DND-41 (cell line): ENCODE data around the gene ABCA8.

Source experiments
- ATAC-seq: fragments of 200-7000 bp; cut with Tn5 transposase; 3 replicates; pipeline ENCODE4 v1.9.1; 2021; ENCODE audit warnings: low read depth; ENCODE audit not compliant: insufficient read depth
- DNase-seq: peaks from one replicate; pipeline ENCODE4 v3.0.0-alpha.2; 2020
- H2AFZ ChIP-seq: 2 replicates; pipeline ENCODE4 v1.6.0; 2012; ENCODE audit warnings: low read depth, low read length
- H3K27ac ChIP-seq: 2 replicates; pipeline ENCODE4 v1.5.1; 2012; ENCODE audit warnings: low read length, inconsistent platforms
- H3K27me3 ChIP-seq: fragments of 200-600 bp; sonication (generic); 2 replicates; pipeline ENCODE4 v1.6.0; 2012; ENCODE audit warnings: low read length, mild to moderate bottlenecking, inconsistent platforms; ENCODE audit not compliant: insufficient read depth, poor library complexity
- H3K36me3 ChIP-seq: 2 replicates; pipeline ENCODE4 v1.5.1; 2012; ENCODE audit warnings: low read length, inconsistent platforms; ENCODE audit not compliant: insufficient read depth
- H3K4me1 ChIP-seq: 2 replicates; pipeline ENCODE4 v1.5.1; 2012; ENCODE audit warnings: mild to moderate bottlenecking, low read length; ENCODE audit not compliant: insufficient read depth
- H3K4me2 ChIP-seq: 2 replicates; pipeline ENCODE4 v1.6.0; 2012; ENCODE audit warnings: mild to moderate bottlenecking, moderate library complexity, low read length, inconsistent platforms; ENCODE audit not compliant: insufficient read depth
- H3K4me3 ChIP-seq, 2 experiments: fragments of 200-600 bp in 1 of 2; shearing (Covaris generic) in 1 of 2; 2 replicates each; pipeline ENCODE4 v1.5.1; 2012 to 2016; ENCODE audit warnings: inconsistent platforms in 2 of 2, low read length in 2 of 2, mild to moderate bottlenecking in 2 of 2, low read depth in 1 of 2, moderate library complexity in 1 of 2
- H3K79me2 ChIP-seq: 2 replicates; pipeline ENCODE4 v1.6.0; 2012; ENCODE audit warnings: low read length, inconsistent platforms; ENCODE audit not compliant: insufficient read depth
- H3K9ac ChIP-seq: 2 replicates; pipeline ENCODE4 v1.6.0; 2012; ENCODE audit warnings: low read depth, mild to moderate bottlenecking, inconsistent platforms, low read length, moderate library complexity
- H3K9me3 ChIP-seq: 2 replicates; pipeline ENCODE4 v1.5.1; 2012; ENCODE audit warnings: low read length, moderate library complexity, mild to moderate bottlenecking, inconsistent platforms; ENCODE audit not compliant: insufficient read depth, severe bottlenecking
- H4K20me1 ChIP-seq: 2 replicates; pipeline ENCODE4 v1.6.0; 2012; ENCODE audit warnings: low read length; ENCODE audit not compliant: insufficient read depth
- CTCF ChIP-seq: IDR thresholded peaks from 2 replicates; pipeline ENCODE4 v1.5.1; 2012; ENCODE audit warnings: borderline replicate concordance, low read length, moderate library complexity, mild to moderate bottlenecking; ENCODE audit not compliant: poor library complexity, severe bottlenecking; ENCODE audit errors: extremely low read depth
- EZH2 ChIP-seq: IDR thresholded peaks from 3 replicates; pipeline ENCODE4 v1.6.1; 2012; ENCODE audit warnings: borderline replicate concordance, low read depth, mild to moderate bottlenecking, moderate library complexity, low read length, inconsistent platforms; ENCODE audit not compliant: severe bottlenecking

The ABCA8 gene

GRCh38 chr17:68987966-68988365, 32.8 kb upstream of the ABCA8 start:
- Histone ChIP-seq H3K9ac (no peak overlapping the region), H3K36me3 (no peaks in the 10 kb centered on the region), H2AFZ (no peak overlapping the region), H3K4me1 (no peaks in the 10 kb centered on the region), H4K20me1 (no peaks in the 10 kb centered on the region), H3K27ac (no peak overlapping the region), H3K79me2 (no peaks in the 10 kb centered on the region), H3K9me3 (no peaks in the 10 kb centered on the region), H3K4me2 (no peak overlapping the region), H3K4me3 (no peak overlapping the region), H3K27me3 (no peaks in the 10 kb centered on the region)
- no peak for DNase-seq
- TF ChIP-seq CTCF (no peak), EZH2 (no peak)
- no peak for ATAC-seq

DNA sequence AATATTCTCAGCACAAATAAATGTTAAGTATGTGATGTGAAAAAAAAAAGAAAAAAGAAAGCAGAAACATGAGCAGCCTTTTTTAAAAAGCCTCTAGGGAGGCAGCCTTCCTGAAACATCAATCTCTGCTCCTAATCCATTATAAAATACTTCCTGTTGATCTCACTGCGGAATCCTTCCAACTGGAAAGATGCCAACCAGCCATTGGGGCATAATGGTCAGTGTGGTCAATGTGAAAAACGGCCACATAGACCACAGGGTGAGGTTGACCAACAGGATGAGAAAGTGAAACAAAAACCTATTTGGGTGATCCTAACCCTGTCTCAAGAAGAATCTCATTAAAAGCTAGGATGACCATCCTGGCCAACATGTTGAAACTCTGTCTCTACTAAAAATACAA, 26.1 kb upstream of the ABCA8 start:
- H3K9me3 ChIP-seq: no peaks in the 10 kb centered on the region
- TF ChIP-seq EZH2 (no peak), CTCF (no peak)
- H3K27me3 ChIP-seq: no peaks in the 10 kb centered on the region
- ATAC-seq: no peak
- no peak for DNase-seq
- no peak overlapping the region for H2AFZ ChIP-seq
- H4K20me1 ChIP-seq: no peaks in the 10 kb centered on the region
- H3K4me1 ChIP-seq: no peaks in the 10 kb centered on the region
- H3K9ac ChIP-seq: no peak overlapping the region
- no peak overlapping the region for H3K27ac ChIP-seq
- H3K4me2 ChIP-seq: no peak overlapping the region
- no peaks in the 10 kb centered on the region for H3K36me3 ChIP-seq
- no peak overlapping the region for H3K4me3 ChIP-seq
- no peaks in the 10 kb centered on the region for H3K79me2 ChIP-seq

DNA sequence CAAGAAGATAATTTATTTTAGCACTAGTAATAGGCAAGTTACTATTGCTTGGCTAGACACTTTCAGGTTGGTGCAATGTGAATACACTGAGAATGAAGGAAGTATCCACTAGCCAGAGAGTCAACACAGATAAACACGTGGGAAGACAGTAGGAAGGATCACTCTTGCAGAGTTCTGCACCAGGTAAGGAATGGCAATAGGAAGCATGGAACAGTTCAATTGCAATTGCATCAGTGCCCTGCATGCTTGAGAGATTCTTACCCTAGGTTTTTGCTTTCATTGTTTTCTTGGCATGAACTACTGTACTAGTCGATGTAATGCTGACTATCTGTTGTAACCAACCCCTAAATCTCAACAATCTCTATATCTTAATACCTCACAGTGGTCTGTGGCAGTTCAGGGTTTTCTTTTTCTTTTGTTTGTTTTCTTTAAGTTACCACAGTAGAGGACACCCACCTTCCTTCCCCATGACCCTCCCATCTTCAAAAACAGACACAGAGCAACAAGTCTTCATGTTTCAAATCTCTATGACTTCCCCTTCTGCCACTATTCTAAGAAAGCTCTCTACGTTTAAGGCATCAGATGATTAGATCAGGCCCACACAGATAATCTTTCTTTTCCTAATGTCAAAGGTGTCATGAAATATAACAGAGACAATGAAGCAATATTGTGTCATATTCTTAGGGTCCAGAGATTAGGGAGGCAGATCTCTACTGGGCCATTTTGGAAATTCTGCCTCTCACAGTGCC, 18.1 kb upstream of the ABCA8 start:
- Histone ChIP-seq H3K4me1 (no peaks in the 10 kb centered on the region), H2AFZ (no peak overlapping the region), H3K36me3 (no peaks in the 10 kb centered on the region), H3K79me2 (no peaks in the 10 kb centered on the region), H3K27ac (no peak overlapping the region), H3K9me3 (no peaks in the 10 kb centered on the region), H3K9ac (no peak overlapping the region), H3K27me3 (no peaks in the 10 kb centered on the region), H4K20me1 (no peaks in the 10 kb centered on the region), H3K4me3 (no peak overlapping the region), H3K4me2 (no peak overlapping the region)
- TF ChIP-seq CTCF: no peak
- DNase-seq: no peak
- ATAC-seq: no peak
